CD14-positive monocyte (primary cell): ENCODE data around the gene PDZK1IP1. TPM values are rescaled to one million over a fixed set of nuclear protein-coding genes. Genes with fewer than 3 reads are reported as not detected.

Source experiments
- DNase-seq, 3 donors: peaks; one replicate each; pipeline ENCODE4 v3.0.0-alpha.2; 2011 to 2022
- H2AFZ ChIP-seq: 2 replicates; pipeline ENCODE4 v1.6.0; 2012; ENCODE audit warnings: mild to moderate bottlenecking, low read depth, low read length, inconsistent platforms; ENCODE audit not compliant: insufficient read depth, poor library complexity, severe bottlenecking
- H3K27ac ChIP-seq, 2 donors: 1 replicate in 1 of 2; 2 replicates in 1 of 2; pipeline ENCODE4 v1.5.1; 2012 to 2013; ENCODE audit warnings: low read length in 2 of 2, control low read depth in 1 of 2, inconsistent platforms in 1 of 2, low read depth in 1 of 2, mild to moderate bottlenecking in 1 of 2
- H3K27me3 ChIP-seq, 2 donors: one replicate each; pipeline versions ENCODE4 v1.6.0 to v1.6.1; 2011 to 2013; ENCODE audit warnings: low read length in 2 of 2; ENCODE audit not compliant: control insufficient read depth in 2 of 2, insufficient read depth in 2 of 2
- H3K36me3 ChIP-seq, 2 donors: replicated peaks in 1 of 2; 1 replicate in 1 of 2; 2 replicates in 1 of 2; pipeline versions ENCODE4 v1.5.1 to v1.6.1; 2012 to 2013; ENCODE audit warnings: low read length in 2 of 2, control low read depth in 1 of 2, inconsistent platforms in 1 of 2, mild to moderate bottlenecking in 1 of 2; ENCODE audit not compliant: insufficient read depth in 2 of 2, control insufficient read depth in 1 of 2
- H3K4me1 ChIP-seq, 2 donors: 1 replicate in 1 of 2; 2 replicates in 1 of 2; pipeline versions ENCODE4 v1.5.1 to v1.6.1; 2012 to 2013; ENCODE audit warnings: low read length in 2 of 2, control low read depth in 1 of 2, inconsistent platforms in 1 of 2, mild to moderate bottlenecking in 1 of 2, moderate library complexity in 1 of 2; ENCODE audit not compliant: insufficient read depth in 2 of 2, control insufficient read depth in 1 of 2
- H3K4me2 ChIP-seq: replicated peaks from 2 replicates; pipeline ENCODE3; 2012; ENCODE audit warnings: low read length, moderate library complexity, mild to moderate bottlenecking; ENCODE audit not compliant: poor library complexity, severe bottlenecking; ENCODE audit errors: extremely low read depth
- H3K4me3 ChIP-seq, 3 experiments: fragments of 200-600 bp in 1 of 3; sonication (generic) in 1 of 3; replicated peaks in 1 of 3; 1 replicate in 2 of 3; 2 replicates in 1 of 3; pipeline ENCODE4 v1.5.1; 2011 to 2013; ENCODE audit warnings: low read length in 3 of 3, mild to moderate bottlenecking in 3 of 3, control low read depth in 2 of 3, low read depth in 2 of 3, inconsistent platforms in 1 of 3, moderate library complexity in 1 of 3
- H3K79me2 ChIP-seq: 2 replicates; pipeline ENCODE4 v1.6.0; 2012; ENCODE audit warnings: mild to moderate bottlenecking, control low read depth, inconsistent platforms, low read length, moderate library complexity; ENCODE audit not compliant: insufficient read depth
- H3K9ac ChIP-seq: 2 replicates; pipeline ENCODE4 v1.6.0; 2017; ENCODE audit warnings: low read length, mild to moderate bottlenecking; ENCODE audit not compliant: insufficient read depth, poor library complexity, severe bottlenecking
- H3K9me3 ChIP-seq, 2 donors: replicated peaks in 1 of 2; 1 replicate in 1 of 2; 2 replicates in 1 of 2; pipeline versions ENCODE4 v1.5.1 to v1.6.1; 2012 to 2013; ENCODE audit warnings: low read length in 2 of 2, control low read depth in 1 of 2; ENCODE audit not compliant: control insufficient read depth in 1 of 2, insufficient read depth in 1 of 2
- H4K20me1 ChIP-seq: 2 replicates; pipeline ENCODE4 v1.6.0; 2012; ENCODE audit warnings: mild to moderate bottlenecking, low read length, control low read depth, moderate library complexity; ENCODE audit not compliant: insufficient read depth
- H3K27ac Mint-ChIP-seq, 7 donors: one replicate each; pipeline ENCODE4 v1.8.0; 2020; ENCODE audit warnings: mild to moderate bottlenecking in 7 of 7, mixed read lengths in 7 of 7, moderate library complexity in 6 of 7, inconsistent platforms in 2 of 7
- H3K27me3 Mint-ChIP-seq, 3 donors: one replicate each; pipeline ENCODE4 v1.8.0; 2021 to 2022; ENCODE audit warnings: low read depth in 3 of 3, mild to moderate bottlenecking in 3 of 3, mixed read lengths in 3 of 3, moderate library complexity in 3 of 3, inconsistent platforms in 1 of 3
- H3K36me3 Mint-ChIP-seq, 2 donors: one replicate each; pipeline ENCODE4 v1.8.0; 2020; ENCODE audit warnings: mixed read lengths in 2 of 2, inconsistent platforms in 1 of 2, mild to moderate bottlenecking in 1 of 2
- H3K4me1 Mint-ChIP-seq: one replicate; pipeline ENCODE4 v1.8.0; 2020; ENCODE audit warnings: mild to moderate bottlenecking, mixed read lengths
- H3K4me3 Mint-ChIP-seq, 2 donors: one replicate each; pipeline ENCODE4 v1.8.0; 2020; ENCODE audit warnings: mild to moderate bottlenecking in 2 of 2, mixed read lengths in 2 of 2, moderate library complexity in 1 of 2
- H3K9me3 Mint-ChIP-seq, 7 donors: one replicate each; pipeline ENCODE4 v1.8.0; 2020 to 2022; ENCODE audit warnings: mixed read lengths in 7 of 7, mild to moderate bottlenecking in 6 of 7, moderate library complexity in 6 of 7, inconsistent platforms in 2 of 7
- WGBS: methylation state at CpG from one replicate; pipeline ENCODE4 v1.1.5; 2013; ENCODE audit warnings: missing lambda C conversion rate; ENCODE audit not compliant: insufficient coverage; 5-methylcytosine and 5-hydroxymethylcytosine counted together
- intact Hi-C, 2 donors: fragments of 100-400 bp; cut with micrococcal nuclease; formaldehyde crosslinking; loops; one replicate each; pipeline versions ENCODE4 v1.15.0 to v1.15.1; 2023
- polyA plus RNA-seq, 3 donors: library from polyadenylated mRNA; depleted of rRNA in 1 of 3; unstranded in 2 of 3; stranded (reverse) in 1 of 3; fragments of 300-500 nt in 2 of 3; fragments of >200 nt in 1 of 3; fragmentation: Illumina TruSeq in 2 of 3; gene quantifications; 1 replicate in 2 of 3; 2 replicates in 1 of 3; pipeline ENCODE4 v1.2.3, GENCODE V29; 2012 to 2021
- TF ChIP-seq, protein P1 (sequence below): fragments of 200-600 bp; IDR thresholded peaks from one replicate; pipeline ENCODE4 v1.8.0; 2022; ENCODE audit warnings: antibody characterized with exemption, mild to moderate bottlenecking

Gene PDZK1IP1
- polyA plus RNA-seq, 3 donors, result 1.4 TPM; not detected in 2

DNA sequence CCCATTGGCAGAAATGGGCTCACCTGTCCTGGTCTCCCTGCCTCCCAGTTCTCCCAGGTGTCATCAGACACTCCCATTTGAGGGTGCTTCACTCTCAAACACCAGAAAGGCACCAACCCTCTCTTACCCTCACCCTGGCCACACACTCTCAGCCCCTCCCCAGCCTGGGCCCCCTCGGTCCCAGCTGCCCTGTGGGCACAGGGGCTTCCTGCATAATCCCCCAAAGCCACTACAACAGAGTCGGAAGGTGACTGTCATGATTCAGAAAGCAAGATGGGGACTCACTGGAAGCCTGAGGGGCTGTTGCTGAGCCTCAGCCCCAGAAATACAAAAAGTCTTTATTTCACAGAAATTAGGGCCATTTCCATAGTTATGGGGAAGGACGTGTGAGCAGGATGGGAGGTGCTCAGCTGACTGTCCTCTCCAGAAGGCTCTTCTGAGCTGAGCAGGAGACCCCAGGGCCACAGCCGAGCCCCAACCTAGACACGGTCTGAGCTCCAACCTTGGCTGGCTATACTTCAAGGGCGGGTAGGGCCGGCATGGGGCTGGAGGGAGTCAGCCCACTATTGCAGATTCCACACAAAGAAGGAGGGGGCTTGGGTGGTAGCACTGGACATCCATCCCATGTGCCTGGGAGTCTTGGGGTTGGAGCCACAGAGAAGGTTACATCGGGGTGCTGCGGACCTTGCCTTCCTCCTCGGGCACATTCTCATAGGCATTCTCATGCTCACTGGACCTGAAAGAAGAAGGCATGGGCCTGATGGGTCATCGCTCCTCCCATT is 6.3 kb downstream of the PDZK1IP1 start:
- Histone ChIP-seq H3K4me3 (no peak overlapping the region), H3K79me2 (no peaks in the 10 kb centered on the region), H4K20me1 (no peaks in the 10 kb centered on the region), H3K9me3 (no peaks in the 10 kb centered on the region), H3K27me3 (peaks cover 0 to 13% of the 10 kb centered on the region in 2 donors), H3K4me2 (no peak overlapping the region), H3K4me1 (peaks cover 7 to 12% of the 10 kb centered on the region in 2 donors), H3K27ac (no peak overlapping the region), H2AFZ (no peak overlapping the region), H3K9ac (no peak overlapping the region), H3K36me3 (no peaks in the 10 kb centered on the region)
- intact Hi-C loops, result no loop called here
- Mint-ChIP-seq H3K36me3 (no peaks in the 10 kb centered on the region), H3K27me3 (peaks cover 11 to 27% (median 14%) of the 10 kb centered on the region in 3 donors), H3K4me3 (no peak overlapping the region), H3K4me1 (peaks cover 10% of the 10 kb centered on the region), H3K27ac (no peak overlapping the region), H3K9me3 (peaks cover 0 to 7% (median 0%) of the 10 kb centered on the region in 7 donors)
- 76% methylated on average over 8 of the region's 11 CpGs for WGBS
- TF ChIP-seq, protein P1, sequence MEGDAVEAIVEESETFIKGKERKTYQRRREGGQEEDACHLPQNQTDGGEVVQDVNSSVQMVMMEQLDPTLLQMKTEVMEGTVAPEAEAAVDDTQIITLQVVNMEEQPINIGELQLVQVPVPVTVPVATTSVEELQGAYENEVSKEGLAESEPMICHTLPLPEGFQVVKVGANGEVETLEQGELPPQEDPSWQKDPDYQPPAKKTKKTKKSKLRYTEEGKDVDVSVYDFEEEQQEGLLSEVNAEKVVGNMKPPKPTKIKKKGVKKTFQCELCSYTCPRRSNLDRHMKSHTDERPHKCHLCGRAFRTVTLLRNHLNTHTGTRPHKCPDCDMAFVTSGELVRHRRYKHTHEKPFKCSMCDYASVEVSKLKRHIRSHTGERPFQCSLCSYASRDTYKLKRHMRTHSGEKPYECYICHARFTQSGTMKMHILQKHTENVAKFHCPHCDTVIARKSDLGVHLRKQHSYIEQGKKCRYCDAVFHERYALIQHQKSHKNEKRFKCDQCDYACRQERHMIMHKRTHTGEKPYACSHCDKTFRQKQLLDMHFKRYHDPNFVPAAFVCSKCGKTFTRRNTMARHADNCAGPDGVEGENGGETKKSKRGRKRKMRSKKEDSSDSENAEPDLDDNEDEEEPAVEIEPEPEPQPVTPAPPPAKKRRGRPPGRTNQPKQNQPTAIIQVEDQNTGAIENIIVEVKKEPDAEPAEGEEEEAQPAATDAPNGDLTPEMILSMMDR, result no peak
- DNase-seq, result no peak

DNA sequence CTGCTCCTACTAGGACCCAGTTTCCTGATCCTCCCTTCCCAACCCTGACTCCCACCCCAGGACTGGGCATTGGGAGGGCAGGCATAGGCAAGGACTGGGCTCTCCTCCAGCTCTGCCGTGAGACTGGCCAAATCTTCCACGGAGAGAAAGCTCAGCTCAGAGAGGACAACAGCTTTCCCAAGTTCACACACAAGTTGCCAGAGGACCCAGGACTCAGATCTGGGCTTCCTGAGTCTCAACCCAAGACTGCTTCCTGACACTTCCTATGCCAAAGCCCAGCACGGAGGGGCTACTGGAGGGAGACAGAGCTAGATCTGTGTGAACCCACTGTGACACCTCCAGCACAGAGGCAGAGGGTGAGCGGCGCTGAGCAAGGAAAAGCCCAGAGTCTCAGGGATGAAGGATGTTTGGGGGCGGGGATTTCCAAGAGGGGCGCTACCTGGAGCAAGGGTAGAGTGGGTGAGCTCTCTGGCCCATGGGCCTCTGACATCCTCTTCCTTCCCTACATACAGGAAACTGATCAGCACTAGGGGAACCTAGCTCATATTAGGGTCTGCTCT is 7.1 kb downstream of the PDZK1IP1 start:
- Histone ChIP-seq H3K4me2 (no peak overlapping the region), H3K27me3 (peaks cover 0 to 13% of the 10 kb centered on the region in 2 donors), H3K4me1 (peaks cover 7 to 12% of the 10 kb centered on the region in 2 donors), H4K20me1 (no peaks in the 10 kb centered on the region), H3K9me3 (no peaks in the 10 kb centered on the region), H3K27ac (no peak overlapping the region), H3K79me2 (no peaks in the 10 kb centered on the region), H3K36me3 (no peaks in the 10 kb centered on the region), H2AFZ (no peak overlapping the region), H3K9ac (no peak overlapping the region), H3K4me3 (no peak overlapping the region)
- no peaks in the 10 kb centered on the region for H3K36me3 Mint-ChIP-seq
- H3K4me3 Mint-ChIP-seq, result no peak overlapping the region
- peaks cover 0 to 7% (median 0%) of the 10 kb centered on the region in 7 donors for H3K9me3 Mint-ChIP-seq
- H3K27me3 Mint-ChIP-seq, result peaks cover 11 to 27% (median 16%) of the 10 kb centered on the region in 3 donors
- no peak overlapping the region for H3K27ac Mint-ChIP-seq
- DNase-seq, result no peak
- 53% methylated on average over 2 of the region's 7 CpGs for WGBS
- intact Hi-C loops, result no loop called here
- TF ChIP-seq, protein P1, result no peak
- H3K4me1 Mint-ChIP-seq, result peaks cover 10% of the 10 kb centered on the region
